Activated naive CD4-positive, alpha-beta T cell treated with anti-CD3 and anti-CD28 coated beads, Interleukin-2, amount 50 U/mL, for 72 hours (primary cell): ENCODE data around the gene IL17D. TPM values are rescaled to one million over a fixed set of nuclear protein-coding genes. Genes with fewer than 3 reads are reported as not detected.

Source experiments
- ATAC-seq, 2 donors: fragments of 150-1000 bp; cut with Tn5 transposase; 2 replicates each; pipeline ENCODE4 v1.10.0; 2021; ENCODE audit warnings: mild to moderate bottlenecking in 2 of 2, moderate library complexity in 2 of 2
- DNase-seq, 2 donors: peaks; one replicate each; pipeline ENCODE4 v3.0.0; 2021 to 2022; ENCODE audit warnings: low spot score in 2 of 2
- H3K27ac Mint-ChIP-seq, 2 donors: one replicate each; pipeline ENCODE4 v1.8.0; 2022; ENCODE audit warnings: mild to moderate bottlenecking in 2 of 2, mixed read lengths in 2 of 2
- H3K36me3 Mint-ChIP-seq, 2 donors: one replicate each; pipeline ENCODE4 v1.8.0; 2022; ENCODE audit warnings: mixed read lengths in 2 of 2
- H3K9me3 Mint-ChIP-seq, 2 donors: one replicate each; pipeline ENCODE4 v1.8.0; 2022; ENCODE audit warnings: mixed read lengths in 2 of 2
- total RNA-seq, 2 donors: library from RNA; stranded (reverse); gene quantifications; one replicate each; pipeline ENCODE4 v1.2.3, GENCODE V29; 2022

IL17D gene
- total RNA-seq, 2 donors from 2014 or later = 0.16 to 0.41 TPM

GRCh38 chr13:20711301-20712044 lies 8.0 kb downstream of the IL17D start:
- no peak for ATAC-seq
- Mint-ChIP-seq H3K27ac (no peak overlapping the region), H3K9me3 (no peaks in the 10 kb centered on the region), H3K36me3 (no peaks in the 10 kb centered on the region)
- no peak for DNase-seq

GRCh38 chr13:20713014-20713376 lies 9.5 kb downstream of the IL17D start:
- no peaks in the 10 kb centered on the region for H3K9me3 Mint-ChIP-seq
- no peaks in the 10 kb centered on the region for H3K36me3 Mint-ChIP-seq
- ATAC-seq (no peak), DNase-seq (no peak)
- no peak overlapping the region for H3K27ac Mint-ChIP-seq

GRCh38 chr13:20713751-20714150 lies 10.3 kb downstream of the IL17D start:
- Mint-ChIP-seq H3K9me3 (no peaks in the 10 kb centered on the region), H3K27ac (no peak overlapping the region), H3K36me3 (no peaks in the 10 kb centered on the region)
- DNase-seq (no peak), ATAC-seq (peak in 1 of 2 donors; percentile 28)

GRCh38 chr13:20714161-20714560 lies 10.7 kb downstream of the IL17D start:
- ATAC-seq (no peak), DNase-seq (no peak)
- no peaks in the 10 kb centered on the region for H3K9me3 Mint-ChIP-seq
- H3K36me3 Mint-ChIP-seq = no peaks in the 10 kb centered on the region
- H3K27ac Mint-ChIP-seq = no peak overlapping the region

GRCh38 chr13:20714563-20715329 lies 11.2 kb downstream of the IL17D start:
- H3K27ac Mint-ChIP-seq = no peak overlapping the region
- H3K9me3 Mint-ChIP-seq = no peaks in the 10 kb centered on the region
- DNase-seq = no peak
- no peak for ATAC-seq
- H3K36me3 Mint-ChIP-seq = no peaks in the 10 kb centered on the region

GRCh38 chr13:20715330-20715712 lies 11.8 kb downstream of the IL17D start:
- no peaks in the 10 kb centered on the region for H3K36me3 Mint-ChIP-seq
- no peaks in the 10 kb centered on the region for H3K9me3 Mint-ChIP-seq
- no peak for DNase-seq
- no peak overlapping the region for H3K27ac Mint-ChIP-seq
- ATAC-seq = no peak

GRCh38 chr13:20716951-20717350 lies 13.5 kb downstream of the IL17D start:
- Mint-ChIP-seq H3K27ac (no peak overlapping the region), H3K36me3 (no peaks in the 10 kb centered on the region), H3K9me3 (no peaks in the 10 kb centered on the region)
- no peak for DNase-seq
- no peak for ATAC-seq

GRCh38 chr13:20717581-20718542 lies 14.4 kb downstream of the IL17D start:
- Mint-ChIP-seq H3K27ac (no peak overlapping the region), H3K36me3 (no peaks in the 10 kb centered on the region), H3K9me3 (no peaks in the 10 kb centered on the region)
- no peak for DNase-seq
- ATAC-seq = no peak

- Mint-ChIP-seq H3K36me3 (no peaks in the 10 kb centered on the region), H3K9me3 (no peaks in the 10 kb centered on the region), H3K27ac (no peak overlapping the region)
- no peak for DNase-seq
- ATAC-seq = no peak
Observed at GRCh38 chr13:20718958-20719566, 15.6 kb downstream of the IL17D start.

- ATAC-seq (no peak), DNase-seq (no peak)
- no peaks in the 10 kb centered on the region for H3K9me3 Mint-ChIP-seq
- no peaks in the 10 kb centered on the region for H3K36me3 Mint-ChIP-seq
- H3K27ac Mint-ChIP-seq = no peak overlapping the region
Observed at GRCh38 chr13:20719783-20720182, 16.3 kb downstream of the IL17D start.

GRCh38 chr13:20720499-20720898 lies 17.0 kb downstream of the IL17D start:
- H3K27ac Mint-ChIP-seq = no peak overlapping the region
- no peak for DNase-seq
- ATAC-seq = no peak
- no peaks in the 10 kb centered on the region for H3K36me3 Mint-ChIP-seq
- H3K9me3 Mint-ChIP-seq = no peaks in the 10 kb centered on the region

- ATAC-seq (no peak), DNase-seq (no peak)
- no peaks in the 10 kb centered on the region for H3K9me3 Mint-ChIP-seq
- no peaks in the 10 kb centered on the region for H3K36me3 Mint-ChIP-seq
- no peak overlapping the region for H3K27ac Mint-ChIP-seq
Observed at GRCh38 chr13:20721058-20721453, 17.6 kb downstream of the IL17D start.

GRCh38 chr13:20721454-20722357 lies 18.2 kb downstream of the IL17D start:
- Mint-ChIP-seq H3K36me3 (no peaks in the 10 kb centered on the region), H3K27ac (no peak overlapping the region), H3K9me3 (no peaks in the 10 kb centered on the region)
- peak; percentile 43 to 59 for ATAC-seq
- no peak for DNase-seq

GRCh38 chr13:20727856-20728255 lies 24.4 kb downstream of the IL17D start:
- Mint-ChIP-seq H3K27ac (no peak overlapping the region), H3K9me3 (no peaks in the 10 kb centered on the region), H3K36me3 (peaks cover 7 to 11% of the 10 kb centered on the region in 2 donors)
- no peak for DNase-seq
- ATAC-seq = no peak

GRCh38 chr13:20728579-20729311 lies 25.2 kb downstream of the IL17D start:
- H3K27ac Mint-ChIP-seq = no peak overlapping the region
- DNase-seq = no peak
- ATAC-seq = no peak
- no peaks in the 10 kb centered on the region for H3K9me3 Mint-ChIP-seq
- peaks cover 7 to 11% of the 10 kb centered on the region in 2 donors for H3K36me3 Mint-ChIP-seq
